Endothelial cell of umbilical vein (primary cell): ENCODE measurements around the gene TM7SF2. TPM values are rescaled to one million over a fixed set of nuclear protein-coding genes. Genes with fewer than 3 reads are reported as not detected.

Experiments
- BruUV-seq: library from RNA; stranded (reverse); fragments of 400-500 nt; replicated peaks from 2 replicates; lab custom pipeline; 2021; lab: Mats Ljungman, UMichigan
- CTCF ChIA-PET: fragments of 300-600, 350-600 bp; sonication (Branson Sonifier 250); formaldehyde crosslinking; loops from one replicate; lab custom pipeline; 2021; ENCODE audit warnings: antibody characterized with exemption, inconsistent platforms; lab: Charles Lee
- POLR2A ChIA-PET: fragments of 300-600, 350-600 bp; sonication (Branson Sonifier 250); formaldehyde crosslinking; loops from one replicate; lab custom pipeline; 2021; ENCODE audit warnings: antibody characterized with exemption, inconsistent platforms; lab: Charles Lee
- DNase-seq: peaks from one replicate; pipeline ENCODE4 v3.0.0-alpha.2; 2011; ENCODE audit warnings: low read depth, low spot score
- FAIRE-seq: peaks from 2 replicates; lab custom pipeline; 2011; peaks lifted over from hg19 to GRCh38; lab: Jason Lieb, UNC
- H2AFZ ChIP-seq: 2 replicates; pipeline ENCODE4 v1.6.0; 2012; ENCODE audit warnings: low read depth, low read length, control low read depth, inconsistent platforms
- H3K27ac ChIP-seq: 2 replicates; pipeline ENCODE4 v1.5.1; 2011; ENCODE audit warnings: low read depth, mild to moderate bottlenecking, control low read depth, low read length, moderate library complexity; ENCODE audit not compliant: insufficient read depth
- H3K27me3 ChIP-seq, 2 experiments: 2 replicates each; pipeline versions ENCODE4 v1.6.0 to v1.6.1; 2011; ENCODE audit warnings: low read length in 2 of 2, mixed read lengths in 1 of 2; ENCODE audit not compliant: control insufficient read depth in 2 of 2, insufficient read depth in 2 of 2
- H3K36me3 ChIP-seq, 2 experiments: 2 replicates in 1 of 2; 3 replicates in 1 of 2; pipeline ENCODE4 v1.5.1; 2011; ENCODE audit warnings: low read length in 2 of 2, mild to moderate bottlenecking in 1 of 2, moderate library complexity in 1 of 2; ENCODE audit not compliant: control insufficient read depth in 2 of 2, insufficient read depth in 2 of 2; ENCODE audit errors: extremely low read depth in 1 of 2
- H3K4me1 ChIP-seq: 3 replicates; pipeline ENCODE4 v1.5.1; 2011; ENCODE audit warnings: mild to moderate bottlenecking, low read length; ENCODE audit not compliant: control insufficient read depth, insufficient read depth; ENCODE audit errors: extremely low read depth
- H3K4me2 ChIP-seq: 2 replicates; pipeline ENCODE4 v1.6.1; 2011; ENCODE audit warnings: low read length, control low read depth, mixed read lengths; ENCODE audit not compliant: insufficient read depth
- H3K4me3 ChIP-seq, 3 experiments: fragments of 200-600 bp in 1 of 3; sonication (generic), shearing (Covaris generic) in 1 of 3; replicated peaks in 1 of 3; 2 replicates each; pipeline ENCODE4 v1.5.1; 2011 to 2016; ENCODE audit warnings: control low read depth in 3 of 3, low read length in 3 of 3, mild to moderate bottlenecking in 2 of 3, inconsistent platforms in 1 of 3, low read depth in 1 of 3, moderate library complexity in 1 of 3; ENCODE audit not compliant: insufficient read depth in 1 of 3
- H3K79me2 ChIP-seq: 2 replicates; pipeline ENCODE4 v1.6.0; 2012; ENCODE audit warnings: low read length, inconsistent platforms; ENCODE audit not compliant: control insufficient read depth, insufficient read depth
- H3K9ac ChIP-seq: replicated peaks from 2 replicates; pipeline ENCODE3; 2011; ENCODE audit warnings: low read length, control low read depth; ENCODE audit not compliant: insufficient read depth; ENCODE audit errors: extremely low read depth
- H3K9me1 ChIP-seq: replicated peaks from 3 replicates; pipeline ENCODE4 v1.6.0; 2011; ENCODE audit warnings: mild to moderate bottlenecking, low read length; ENCODE audit not compliant: control insufficient read depth, insufficient read depth; ENCODE audit errors: extremely low read depth
- H3K9me3 ChIP-seq: replicated peaks from 2 replicates; pipeline ENCODE4 v1.5.1; 2012; ENCODE audit warnings: low read length, inconsistent platforms; ENCODE audit not compliant: control insufficient read depth, insufficient read depth
- H4K20me1 ChIP-seq: replicated peaks from 2 replicates; pipeline ENCODE3; 2011; ENCODE audit warnings: mild to moderate bottlenecking, low read length; ENCODE audit not compliant: control insufficient read depth, insufficient read depth; ENCODE audit errors: extremely low read depth
- CTCF ChIP-seq, 2 donors: IDR thresholded peaks; 1 replicate in 1 of 2; 2 replicates in 1 of 2; pipeline ENCODE4 v1.5.1; 2011; ENCODE audit warnings: low read length in 2 of 2, mild to moderate bottlenecking in 2 of 2, moderate library complexity in 2 of 2, control low read depth in 1 of 2, inconsistent platforms in 1 of 2, low read depth in 1 of 2; ENCODE audit not compliant: insufficient read depth in 1 of 2; ENCODE audit errors: extremely low read depth in 1 of 2
- FOS ChIP-seq: IDR thresholded peaks from 2 replicates; pipeline ENCODE4 v1.6.1; 2011; ENCODE audit warnings: mild to moderate bottlenecking, low read length, moderate library complexity, borderline replicate concordance; ENCODE audit not compliant: insufficient read depth
- GATA2 ChIP-seq: IDR thresholded peaks from 2 replicates; pipeline ENCODE4 v1.7.0; 2011; ENCODE audit warnings: low read depth, mild to moderate bottlenecking, moderate library complexity, mixed read lengths, low read length; ENCODE audit not compliant: insufficient read length, insufficient read depth
- POLR2A ChIP-seq: IDR thresholded peaks from 2 replicates; pipeline ENCODE4 v1.6.1; 2012; ENCODE audit warnings: low read depth, mild to moderate bottlenecking, control low read depth, low read length
- POLR2AphosphoS5 ChIP-seq: IDR thresholded peaks from 2 replicates; pipeline ENCODE4 v1.6.1; 2012; ENCODE audit warnings: low read depth, mild to moderate bottlenecking, control low read depth, low read length, moderate library complexity; ENCODE audit not compliant: insufficient read depth
- dilution Hi-C: fragments of 300-500 bp; cut with MboI; formaldehyde crosslinking; loops from one replicate; pipeline ENCODE4 v1.15.0; 2019; ENCODE audit warnings: low sequenced_read_pairs; ENCODE audit not compliant: extremely low pct_ligation_motif_present
- intact Hi-C: fragments of 100-400 bp; cut with micrococcal nuclease; formaldehyde crosslinking; loops from one replicate; pipeline ENCODE4 v1.10.0; 2022
- polyA plus RNA-seq, 4 experiments: library from polyadenylated mRNA; depleted of rRNA in 3 of 4; stranded (reverse) in 3 of 4; unstranded in 1 of 4; fragments of >200 nt; gene quantifications; 2 replicates each; pipeline versions ENCODE4 v1.2.1 to v1.2.3, GENCODE V29; 2011 to 2012; ENCODE audit warnings: missing spikeins in 1 of 4
- total RNA-seq: library from RNA; stranded (reverse); gene quantifications from 2 replicates; pipeline ENCODE4 v1.2.3, GENCODE V29; 2021

TM7SF2 gene
- total and polyA plus RNA-seq, 2 donors (not counting 3 experiments of a cell fraction or from before 2014, with no cell fraction given): 11.6 to 47.1 TPM

- H4K20me1 ChIP-seq: no peaks in the 10 kb centered on the region
- dilution Hi-C loops: no loop called here
- no peak overlapping the region for H3K9ac ChIP-seq
- FAIRE-seq (no peak), DNase-seq (no peak)
- no peaks in the 10 kb centered on the region for H3K9me3 ChIP-seq
- no peak for TF ChIP-seq CTCF (IDR thresholded peaks at IDR 0.05; ENCODE audit: extremely low read depth in 1 of 2, insufficient read depth in 1 of 2, low read depth in 1 of 2, low read length in 2 of 2)
- no peak for TF ChIP-seq POLR2A
- no peak for TF ChIP-seq GATA2
- TF ChIP-seq FOS: no peak
- no peak for TF ChIP-seq POLR2AphosphoS5
- CTCF ChIA-PET: no interaction called here
- intact Hi-C loops: no loop called here
- H3K36me3 ChIP-seq: peaks cover 0 to 3% of the 10 kb centered on the region in 2 experiments
- H2AFZ ChIP-seq: no peak overlapping the region
- H3K4me3 ChIP-seq: no peak overlapping the region
- H3K4me2 ChIP-seq: no peak overlapping the region
- no TSS peak for BruUV-seq
- no peaks in the 10 kb centered on the region for H3K27me3 ChIP-seq
- H3K9me1 ChIP-seq: no peaks in the 10 kb centered on the region
- H3K79me2 ChIP-seq: peaks cover 15% of the 10 kb centered on the region
- H3K27ac ChIP-seq: no peak overlapping the region
- POLR2A ChIA-PET: no interaction called here
- no peaks in the 10 kb centered on the region for H3K4me1 ChIP-seq
These were observed 34.2 kb upstream of the TM7SF2 start for GRCh38 chr11:65077451-65077850.

GRCh38 chr11:65078151-65078550 lies 33.5 kb upstream of the TM7SF2 start:
- FAIRE-seq (no peak), DNase-seq (peak; percentile 22)
- no peak for TF ChIP-seq FOS
- TF ChIP-seq CTCF (IDR thresholded peaks at IDR 0.05; ENCODE audit: extremely low read depth in 1 of 2, insufficient read depth in 1 of 2, low read depth in 1 of 2, low read length in 2 of 2): peak; percentile 51 to 67
- CTCF ChIA-PET: no interaction called here
- Histone ChIP-seq H3K9me1 (no peaks in the 10 kb centered on the region), H3K27ac (no peak overlapping the region), H3K4me1 (peaks cover 6% of the 10 kb centered on the region), H3K9me3 (no peaks in the 10 kb centered on the region), H3K4me3 (no peak overlapping the region), H3K4me2 (no peak overlapping the region), H3K36me3 (peaks cover 0 to 3% of the 10 kb centered on the region in 2 experiments), H4K20me1 (no peaks in the 10 kb centered on the region), H2AFZ (no peak overlapping the region), H3K27me3 (no peaks in the 10 kb centered on the region), H3K9ac (no peak overlapping the region), H3K79me2 (peaks cover 22% of the 10 kb centered on the region)
- POLR2A ChIA-PET: no interaction called here
- dilution Hi-C loops (no loop called here), intact Hi-C loops (loop anchor here (1.0 kb wide), 2 partner anchors 51 to 65 kb away; partner anchors contain the start of gene SNX15)
- BruUV-seq: no TSS peak
